Activated naive CD4-positive, alpha-beta T cell treated with anti-CD3 and anti-CD28 coated beads, Interleukin-2, amount 10 ng/mL, durations not matched to agents 7 days and 5 days (primary cell): Measurements from ENCODE around the gene SSU72.

Experiments used
- CTCF ChIA-PET: fragments of 350-600 bp; sonication (Branson Sonifier 250); formaldehyde crosslinking; loops from one replicate; lab custom pipeline; 2021; ENCODE audit warnings: antibody characterized with exemption; lab: Charles Lee
- DNase-seq: peaks from one replicate; pipeline ENCODE4 v3.0.0-alpha.2; 2020
- H3K27ac Mint-ChIP-seq: one replicate; pipeline ENCODE4 v1.8.0; 2021; ENCODE audit warnings: mild to moderate bottlenecking, moderate library complexity, mixed read lengths
- H3K27me3 Mint-ChIP-seq: one replicate; pipeline ENCODE4 v1.8.0; 2021; ENCODE audit warnings: mild to moderate bottlenecking, mixed read lengths
- H3K36me3 Mint-ChIP-seq: one replicate; pipeline ENCODE4 v1.8.0; 2021; ENCODE audit warnings: mixed read lengths
- H3K4me1 Mint-ChIP-seq: one replicate; pipeline ENCODE4 v1.8.0; 2021; ENCODE audit warnings: mixed read lengths
- H3K4me3 Mint-ChIP-seq: one replicate; pipeline ENCODE4 v1.8.0; 2021; ENCODE audit warnings: mild to moderate bottlenecking, moderate library complexity, mixed read lengths
- H3K9me3 Mint-ChIP-seq: one replicate; pipeline ENCODE4 v1.8.0; 2021; ENCODE audit warnings: mixed read lengths

SSU72 gene

GRCh38 chr1:1603671-1604373 lies 29.2 kb upstream of the SSU72 start:
- no peak for DNase-seq
- Mint-ChIP-seq H3K27ac (no peak overlapping the region), H3K4me3 (no peak overlapping the region), H3K27me3 (peaks cover 44% of the 10 kb centered on the region), H3K4me1 (peaks cover 21% of the 10 kb centered on the region), H3K36me3 (peaks cover 2% of the 10 kb centered on the region), H3K9me3 (no peaks in the 10 kb centered on the region)
- CTCF ChIA-PET, result interaction anchor here (0.9 kb wide), 1 partner anchor 11 kb away, joined by 3 read pairs; no protein-coding TSS in a partner anchor

DNA sequence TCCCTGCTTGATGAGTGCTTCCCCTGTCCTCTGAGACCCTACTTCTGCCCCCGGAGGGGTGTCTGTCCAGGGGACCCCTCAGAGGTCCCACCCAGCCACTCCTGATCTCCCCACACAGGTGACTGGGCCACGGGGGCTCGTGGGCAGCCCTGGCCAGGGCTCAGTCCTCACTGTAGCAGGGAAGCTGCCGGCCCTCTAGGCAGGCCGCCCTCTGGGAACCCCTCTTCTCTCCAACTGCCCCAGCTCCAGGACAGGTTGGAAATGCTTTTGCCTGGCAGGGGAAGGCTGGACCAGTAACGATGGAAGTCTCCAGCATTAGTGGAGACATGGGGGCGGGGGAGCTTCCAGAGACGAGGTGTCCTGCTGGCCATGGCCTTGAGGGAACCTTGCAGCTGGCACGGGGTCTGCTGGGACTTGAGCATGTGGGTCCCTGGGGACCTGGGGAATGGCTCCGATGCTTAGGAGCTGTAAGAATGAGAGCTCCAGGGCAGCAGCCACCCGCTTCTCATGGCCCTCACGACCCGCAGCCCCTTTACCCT lies 28.4 kb upstream of the SSU72 start:
- DNase-seq, result no peak
- no peak overlapping the region for H3K4me3 Mint-ChIP-seq
- no peaks in the 10 kb centered on the region for H3K9me3 Mint-ChIP-seq
- CTCF ChIA-PET, result interaction anchor here (0.9 kb wide), 1 partner anchor 12 kb away, joined by 3 read pairs; no protein-coding TSS in a partner anchor
- H3K27me3 Mint-ChIP-seq, result peaks cover 52% of the 10 kb centered on the region
- H3K4me1 Mint-ChIP-seq, result peaks cover 24% of the 10 kb centered on the region
- H3K27ac Mint-ChIP-seq, result peak overlapping the region; percentile 19
- peaks cover 2% of the 10 kb centered on the region for H3K36me3 Mint-ChIP-seq

- no peaks in the 10 kb centered on the region for H3K9me3 Mint-ChIP-seq
- no peak for DNase-seq
- H3K4me1 Mint-ChIP-seq, result peaks cover 22% of the 10 kb centered on the region
- peaks cover 2% of the 10 kb centered on the region for H3K36me3 Mint-ChIP-seq
- peaks cover 58% of the 10 kb centered on the region for H3K27me3 Mint-ChIP-seq
- CTCF ChIA-PET, result no interaction called here
- no peak overlapping the region for H3K27ac Mint-ChIP-seq
- peak overlapping the region; percentile 7 for H3K4me3 Mint-ChIP-seq
Measured at GRCh38 chr1:1602304-1602967, 27.8 kb upstream of the SSU72 start.

DNA sequence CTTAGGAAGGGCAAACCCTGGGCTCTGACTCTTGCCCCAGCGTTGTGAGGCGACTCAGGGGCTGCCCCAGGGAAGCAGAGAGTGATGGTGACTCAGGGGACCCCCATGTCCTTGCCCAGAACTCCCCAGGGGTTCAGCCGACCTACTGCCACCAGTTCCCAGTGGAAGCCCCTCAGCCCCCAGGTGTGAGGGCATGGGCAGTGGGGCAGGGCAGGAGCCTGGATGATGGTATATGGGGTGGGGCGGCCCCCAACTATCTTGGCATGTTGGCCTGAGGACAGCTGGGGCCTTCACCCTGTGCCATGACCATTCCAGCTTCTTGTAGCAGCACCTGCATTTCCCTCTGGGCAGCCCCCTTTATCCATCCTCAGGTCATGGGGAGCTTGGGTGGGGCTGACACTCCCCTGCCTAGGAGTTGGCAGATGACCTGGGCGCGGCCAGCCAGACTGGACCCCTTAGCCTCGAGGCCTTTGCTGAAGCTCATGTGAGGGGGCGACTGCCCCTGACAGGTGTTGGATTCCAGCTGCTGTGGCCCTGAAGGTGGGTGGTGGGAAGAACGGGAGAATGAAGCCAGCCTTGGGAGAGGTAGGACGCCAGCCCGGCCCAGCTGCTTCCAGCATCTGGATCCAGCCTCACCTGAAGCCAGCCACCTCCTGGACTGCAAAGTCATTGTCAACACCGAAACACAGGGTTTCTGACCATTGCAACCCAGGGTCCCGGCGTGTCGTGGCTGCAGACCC lies 27.1 kb upstream of the SSU72 start:
- Mint-ChIP-seq H3K4me1 (peaks cover 15% of the 10 kb centered on the region), H3K27me3 (peaks cover 59% of the 10 kb centered on the region), H3K36me3 (peaks cover 2% of the 10 kb centered on the region), H3K4me3 (peak overlapping the region; percentile 7), H3K9me3 (no peaks in the 10 kb centered on the region), H3K27ac (no peak overlapping the region)
- DNase-seq, result no peak
- CTCF ChIA-PET, result no interaction called here

- H3K36me3 Mint-ChIP-seq, result peaks cover 2% of the 10 kb centered on the region
- H3K9me3 Mint-ChIP-seq, result no peaks in the 10 kb centered on the region
- peak overlapping the region; percentile 52 for H3K4me3 Mint-ChIP-seq
- peaks cover 13% of the 10 kb centered on the region for H3K4me1 Mint-ChIP-seq
- CTCF ChIA-PET, result no interaction called here
- no peak for DNase-seq
- H3K27me3 Mint-ChIP-seq, result peaks cover 59% of the 10 kb centered on the region
- H3K27ac Mint-ChIP-seq, result no peak overlapping the region
Measured at GRCh38 chr1:1600861-1601563, 26.3 kb upstream of the SSU72 start.

DNA sequence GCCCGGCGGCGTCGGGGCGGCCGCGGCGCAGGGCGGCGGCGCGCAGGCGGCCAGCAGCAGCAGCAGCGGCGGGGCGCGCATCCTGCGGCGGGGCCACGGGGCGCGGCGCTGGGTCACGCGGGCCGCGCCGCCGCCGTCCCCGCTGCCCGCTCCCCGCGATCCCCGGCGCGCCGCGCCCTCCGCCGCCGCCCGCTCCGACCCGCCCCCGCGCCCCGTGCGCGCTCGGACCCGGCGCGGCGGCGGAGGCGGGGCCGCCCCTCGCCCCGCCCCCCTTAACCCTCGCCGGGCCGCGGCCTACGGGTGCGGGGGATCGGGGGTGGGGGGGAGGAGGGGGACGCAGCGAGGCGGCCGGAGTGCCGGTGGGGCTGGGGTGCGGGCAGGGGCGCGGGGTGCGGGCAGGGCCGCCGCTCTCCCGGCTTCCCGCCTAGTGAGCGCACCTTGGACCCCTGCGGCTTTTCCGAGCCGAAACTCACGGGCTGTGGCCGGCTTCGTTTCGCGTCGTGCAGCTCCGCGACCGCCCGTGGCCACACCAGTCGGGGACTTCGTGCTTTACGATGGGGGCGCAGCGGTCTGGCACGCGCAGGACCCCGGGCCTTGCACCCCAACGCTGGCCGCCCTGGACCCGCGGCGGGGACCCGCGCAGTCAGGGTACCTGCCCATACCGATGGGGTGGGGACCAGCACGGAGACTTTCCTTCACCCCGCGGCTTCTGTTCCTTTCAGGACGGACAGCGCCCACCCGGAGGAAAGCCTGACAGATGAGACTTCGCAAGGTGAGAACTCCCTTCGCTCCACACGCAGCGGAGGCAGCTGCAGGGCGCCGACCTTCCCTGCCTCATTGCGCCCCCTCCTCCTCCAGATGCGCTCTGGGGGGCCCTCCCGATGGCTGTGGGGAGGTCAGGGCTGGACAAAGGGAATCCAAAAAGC lies 25.5 kb upstream of the SSU72 start, which contains the start of gene FNDC10:
Gene FNDC10 (minus strand): TSS at position 201 of the 926 bp plus-strand sequence. CDS start 120 bp downstream, at position 81.
- DNase-seq, result peak; percentile 38
- Mint-ChIP-seq H3K4me1 (peaks cover 13% of the 10 kb centered on the region), H3K27me3 (peaks cover 59% of the 10 kb centered on the region), H3K36me3 (peaks cover 2% of the 10 kb centered on the region), H3K4me3 (peak within 1 kb of the TSS; percentile 77), H3K27ac (peak within 1 kb of the TSS; percentile 67), H3K9me3 (no peaks in the 10 kb centered on the region)
- CTCF ChIA-PET, result no interaction called here

- Mint-ChIP-seq H3K9me3 (no peaks in the 10 kb centered on the region), H3K27me3 (peaks cover 52% of the 10 kb centered on the region), H3K36me3 (peaks cover 2% of the 10 kb centered on the region), H3K4me3 (peak overlapping the region; percentile 77), H3K27ac (peak overlapping the region; percentile 67), H3K4me1 (peaks cover 9% of the 10 kb centered on the region)
- DNase-seq, result peak; percentile 67
- CTCF ChIA-PET, result no interaction called here
Measured at GRCh38 chr1:1599030-1599934, 24.6 kb upstream of the SSU72 start.

GRCh38 chr1:1598720-1599029 lies 24.0 kb upstream of the SSU72 start:
- DNase-seq, result no peak
- Mint-ChIP-seq H3K4me3 (peak overlapping the region; percentile 77), H3K4me1 (peaks cover 9% of the 10 kb centered on the region), H3K9me3 (no peaks in the 10 kb centered on the region), H3K36me3 (peaks cover 2% of the 10 kb centered on the region), H3K27me3 (peaks cover 46% of the 10 kb centered on the region), H3K27ac (peak overlapping the region; percentile 67)
- CTCF ChIA-PET, result no interaction called here

DNA sequence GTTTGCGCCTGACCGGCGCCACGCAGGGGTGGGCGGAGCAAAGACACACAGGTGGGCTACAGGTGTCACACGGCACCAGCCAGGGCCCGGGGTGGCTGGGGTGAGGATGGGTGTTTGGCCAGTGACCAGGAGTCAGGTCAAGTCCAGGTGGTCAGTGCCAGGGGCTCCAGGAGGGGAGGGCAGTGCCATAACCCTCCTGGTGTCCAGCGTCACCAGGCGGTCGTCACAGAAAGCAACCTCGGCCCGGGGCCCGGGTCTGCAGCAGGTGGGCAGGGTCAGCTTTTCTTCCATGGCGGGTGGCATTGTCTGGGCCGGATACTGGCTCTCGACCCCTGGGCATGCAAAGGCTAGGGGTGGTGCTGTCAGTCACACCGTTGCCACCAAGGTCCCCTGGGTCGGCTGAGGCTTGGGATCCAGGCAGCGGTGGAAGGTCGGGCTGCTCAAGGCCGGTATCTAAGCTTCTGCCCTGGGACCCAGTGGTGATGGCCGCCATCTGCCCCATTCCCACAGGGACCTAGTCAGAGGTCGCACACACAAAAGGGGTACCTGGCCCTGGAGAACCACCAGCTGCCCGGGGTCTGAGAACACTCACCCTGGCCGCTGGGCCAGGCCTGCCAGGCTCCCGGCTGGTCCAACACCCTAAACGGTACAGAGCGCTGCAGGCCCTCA lies 23.5 kb upstream of the SSU72 start:
- H3K27ac Mint-ChIP-seq, result no peak overlapping the region
- H3K4me3 Mint-ChIP-seq, result peak overlapping the region; percentile 77

GRCh38 chr1:1597275-1597930 lies 22.7 kb upstream of the SSU72 start:
- Mint-ChIP-seq H3K9me3 (no peaks in the 10 kb centered on the region), H3K27ac (no peak overlapping the region), H3K4me3 (no peak overlapping the region), H3K4me1 (peaks cover 9% of the 10 kb centered on the region), H3K36me3 (peaks cover 2% of the 10 kb centered on the region), H3K27me3 (peaks cover 42% of the 10 kb centered on the region)
- CTCF ChIA-PET, result interaction anchor here (1.3 kb wide), 1 partner anchor 11 kb away, joined by 3 read pairs; no protein-coding TSS in a partner anchor
- peak; percentile 42 for DNase-seq

More for the DNA sequence above, 23.5 kb upstream of the SSU72 start:
- no peak for DNase-seq
- Mint-ChIP-seq H3K4me1 (peaks cover 9% of the 10 kb centered on the region), H3K9me3 (no peaks in the 10 kb centered on the region), H3K36me3 (peaks cover 2% of the 10 kb centered on the region), H3K27me3 (peaks cover 42% of the 10 kb centered on the region)
- CTCF ChIA-PET, result no interaction called here

- CTCF ChIA-PET, result interaction anchor here (1.3 kb wide), 1 partner anchor 10 kb away, joined by 3 read pairs; no protein-coding TSS in a partner anchor
- Mint-ChIP-seq H3K27ac (no peak overlapping the region), H3K9me3 (no peaks in the 10 kb centered on the region), H3K27me3 (peaks cover 35% of the 10 kb centered on the region), H3K36me3 (peaks cover 2% of the 10 kb centered on the region), H3K4me3 (no peak overlapping the region), H3K4me1 (peaks cover 9% of the 10 kb centered on the region)
- no peak for DNase-seq
Measured at GRCh38 chr1:1596493-1597274, 22.0 kb upstream of the SSU72 start.
